HL-60 (cell line): ENCODE results near the gene IDH2.

Experiments
- DNase-seq, 2 experiments: peaks; one replicate each; pipeline ENCODE4 v3.0.0-alpha.2; 2010 to 2020; ENCODE audit warnings: low read depth in 1 of 2, low spot score in 1 of 2
- H3K27ac ChIP-seq: fragments of 250-450 bp; sonication (Bioruptor Pico); replicated peaks from 2 replicates; pipeline ENCODE4 v1.5.1; 2020; ENCODE audit warnings: mild to moderate bottlenecking, moderate library complexity
- H3K27me3 ChIP-seq: fragments of 250-450 bp; sonication (Bioruptor Pico); 2 replicates; pipeline ENCODE4 v1.5.1; 2021; ENCODE audit warnings: mild to moderate bottlenecking, moderate library complexity; ENCODE audit not compliant: insufficient read depth, poor library complexity, severe bottlenecking
- H3K4me3 ChIP-seq: replicated peaks from 2 replicates; pipeline ENCODE4 v1.5.1; 2011; ENCODE audit warnings: mild to moderate bottlenecking, control low read depth, low read length; ENCODE audit not compliant: insufficient read depth
- GABPA ChIP-seq: IDR thresholded peaks from 2 replicates; pipeline ENCODE4 v1.6.1; 2012; ENCODE audit warnings: low read depth
- POLR2AphosphoS5 ChIP-seq: IDR thresholded peaks from 2 replicates; pipeline ENCODE4 v1.6.1; 2012; ENCODE audit warnings: low read depth
- SPI1 ChIP-seq: IDR thresholded peaks from 2 replicates; pipeline ENCODE4 v1.6.1; 2012; ENCODE audit warnings: low read depth, mild to moderate bottlenecking, borderline replicate concordance
- TF ChIP-seq, protein P1 (sequence below): IDR thresholded peaks from 2 replicates; pipeline ENCODE4 v1.6.1; 2012; ENCODE audit warnings: low read depth; ENCODE audit not compliant: insufficient replicate concordance
- TF ChIP-seq, protein P2 (sequence below): IDR thresholded peaks from one replicate; pipeline ENCODE4 v1.5.1; 2011; ENCODE audit warnings: low read length, control low read depth, inconsistent platforms; ENCODE audit not compliant: insufficient read depth

The IDH2 gene

DNA sequence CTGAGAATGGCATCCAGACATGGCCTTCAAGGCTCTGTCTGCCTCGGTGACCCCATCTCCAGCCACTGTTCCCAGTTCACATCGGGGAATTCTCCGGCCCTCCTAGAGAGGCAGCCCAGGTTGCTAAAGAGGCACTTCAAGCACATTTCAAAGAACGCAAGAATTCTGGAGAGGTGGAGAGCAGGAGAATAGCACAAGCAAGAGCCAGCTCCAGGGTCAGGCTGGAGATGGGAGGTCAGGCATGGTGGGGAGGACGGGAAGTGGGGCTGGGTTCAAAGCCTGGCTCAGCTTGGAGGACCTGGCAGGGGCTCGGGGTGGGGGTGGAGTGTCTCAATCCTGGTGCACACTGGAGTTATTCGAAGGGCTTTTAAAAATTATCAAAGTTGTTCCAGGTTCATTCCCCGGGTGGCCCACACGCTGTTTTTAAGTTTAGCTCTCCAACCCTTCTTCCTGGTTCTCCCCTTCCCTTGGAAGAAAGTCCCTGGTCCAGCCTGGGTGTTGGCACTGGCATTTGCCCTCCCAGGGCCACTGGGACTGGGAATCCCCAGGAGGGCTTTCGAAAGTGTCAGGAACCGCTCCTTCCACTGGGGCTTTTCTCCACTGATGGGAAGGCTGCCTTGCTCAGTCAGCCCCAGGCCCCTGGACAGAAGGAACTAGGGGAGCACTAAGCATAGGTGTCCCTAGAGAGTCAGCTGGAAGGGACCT, 65.3 kb downstream of the IDH2 start:
- Histone ChIP-seq H3K4me3 (no peak overlapping the region), H3K27me3 (no peaks in the 10 kb centered on the region), H3K27ac (peak overlapping the region; percentile 98)
- no peak for DNase-seq
- TF ChIP-seq GABPA: no peak
- no peak for TF ChIP-seq POLR2AphosphoS5
- TF ChIP-seq, protein P1, sequence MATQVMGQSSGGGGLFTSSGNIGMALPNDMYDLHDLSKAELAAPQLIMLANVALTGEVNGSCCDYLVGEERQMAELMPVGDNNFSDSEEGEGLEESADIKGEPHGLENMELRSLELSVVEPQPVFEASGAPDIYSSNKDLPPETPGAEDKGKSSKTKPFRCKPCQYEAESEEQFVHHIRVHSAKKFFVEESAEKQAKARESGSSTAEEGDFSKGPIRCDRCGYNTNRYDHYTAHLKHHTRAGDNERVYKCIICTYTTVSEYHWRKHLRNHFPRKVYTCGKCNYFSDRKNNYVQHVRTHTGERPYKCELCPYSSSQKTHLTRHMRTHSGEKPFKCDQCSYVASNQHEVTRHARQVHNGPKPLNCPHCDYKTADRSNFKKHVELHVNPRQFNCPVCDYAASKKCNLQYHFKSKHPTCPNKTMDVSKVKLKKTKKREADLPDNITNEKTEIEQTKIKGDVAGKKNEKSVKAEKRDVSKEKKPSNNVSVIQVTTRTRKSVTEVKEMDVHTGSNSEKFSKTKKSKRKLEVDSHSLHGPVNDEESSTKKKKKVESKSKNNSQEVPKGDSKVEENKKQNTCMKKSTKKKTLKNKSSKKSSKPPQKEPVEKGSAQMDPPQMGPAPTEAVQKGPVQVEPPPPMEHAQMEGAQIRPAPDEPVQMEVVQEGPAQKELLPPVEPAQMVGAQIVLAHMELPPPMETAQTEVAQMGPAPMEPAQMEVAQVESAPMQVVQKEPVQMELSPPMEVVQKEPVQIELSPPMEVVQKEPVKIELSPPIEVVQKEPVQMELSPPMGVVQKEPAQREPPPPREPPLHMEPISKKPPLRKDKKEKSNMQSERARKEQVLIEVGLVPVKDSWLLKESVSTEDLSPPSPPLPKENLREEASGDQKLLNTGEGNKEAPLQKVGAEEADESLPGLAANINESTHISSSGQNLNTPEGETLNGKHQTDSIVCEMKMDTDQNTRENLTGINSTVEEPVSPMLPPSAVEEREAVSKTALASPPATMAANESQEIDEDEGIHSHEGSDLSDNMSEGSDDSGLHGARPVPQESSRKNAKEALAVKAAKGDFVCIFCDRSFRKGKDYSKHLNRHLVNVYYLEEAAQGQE: no peak
- no peak for TF ChIP-seq SPI1
- TF ChIP-seq, protein P2, sequence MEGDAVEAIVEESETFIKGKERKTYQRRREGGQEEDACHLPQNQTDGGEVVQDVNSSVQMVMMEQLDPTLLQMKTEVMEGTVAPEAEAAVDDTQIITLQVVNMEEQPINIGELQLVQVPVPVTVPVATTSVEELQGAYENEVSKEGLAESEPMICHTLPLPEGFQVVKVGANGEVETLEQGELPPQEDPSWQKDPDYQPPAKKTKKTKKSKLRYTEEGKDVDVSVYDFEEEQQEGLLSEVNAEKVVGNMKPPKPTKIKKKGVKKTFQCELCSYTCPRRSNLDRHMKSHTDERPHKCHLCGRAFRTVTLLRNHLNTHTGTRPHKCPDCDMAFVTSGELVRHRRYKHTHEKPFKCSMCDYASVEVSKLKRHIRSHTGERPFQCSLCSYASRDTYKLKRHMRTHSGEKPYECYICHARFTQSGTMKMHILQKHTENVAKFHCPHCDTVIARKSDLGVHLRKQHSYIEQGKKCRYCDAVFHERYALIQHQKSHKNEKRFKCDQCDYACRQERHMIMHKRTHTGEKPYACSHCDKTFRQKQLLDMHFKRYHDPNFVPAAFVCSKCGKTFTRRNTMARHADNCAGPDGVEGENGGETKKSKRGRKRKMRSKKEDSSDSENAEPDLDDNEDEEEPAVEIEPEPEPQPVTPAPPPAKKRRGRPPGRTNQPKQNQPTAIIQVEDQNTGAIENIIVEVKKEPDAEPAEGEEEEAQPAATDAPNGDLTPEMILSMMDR: no peak

DNA sequence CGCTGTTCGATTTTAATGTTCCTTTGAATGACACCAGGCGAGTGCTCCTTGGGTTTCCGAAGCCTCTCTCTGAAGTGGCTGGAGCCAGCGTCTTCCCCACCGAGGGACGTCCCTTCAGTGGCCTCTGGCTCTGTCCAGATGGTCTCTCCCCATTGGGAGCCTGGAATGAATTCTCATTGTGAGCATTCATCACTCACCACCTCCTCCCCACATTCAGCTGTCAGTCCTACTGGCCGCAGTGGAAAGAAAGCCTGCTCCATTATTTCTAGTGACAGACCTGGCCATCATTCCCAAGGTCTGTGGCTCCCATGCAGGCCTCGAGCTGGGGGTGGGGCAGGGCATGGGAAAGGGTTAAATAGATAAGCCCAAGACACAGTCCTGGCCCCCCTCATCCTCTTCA, 65.9 kb downstream of the IDH2 start:
- Histone ChIP-seq H3K27ac (peak overlapping the region; percentile 98), H3K4me3 (no peak overlapping the region), H3K27me3 (no peaks in the 10 kb centered on the region)
- TF ChIP-seq, protein P2: no peak
- TF ChIP-seq, protein P1: no peak
- no peak for TF ChIP-seq GABPA
- TF ChIP-seq POLR2AphosphoS5: no peak
- TF ChIP-seq SPI1: no peak
- no peak for DNase-seq

DNA sequence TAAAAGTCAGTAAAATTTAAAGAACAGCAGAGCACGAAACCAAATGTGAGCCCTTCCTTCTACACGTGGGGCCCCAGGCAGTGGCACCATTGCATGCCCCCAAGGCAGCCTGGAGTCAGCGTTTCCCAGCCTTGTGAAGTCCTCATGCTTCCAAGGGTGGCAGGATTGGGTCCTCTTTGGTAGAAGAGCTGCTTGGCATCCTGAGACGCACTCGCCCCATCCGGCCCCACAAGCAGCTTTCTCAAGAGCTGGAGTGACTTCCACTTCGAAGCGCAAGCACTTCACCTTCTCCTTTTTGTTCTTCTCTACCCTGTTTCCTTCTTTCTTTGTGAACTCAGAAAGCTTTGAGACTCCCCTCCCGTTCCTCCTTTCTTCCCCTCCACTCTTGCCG, 66.4 kb downstream of the IDH2 start:
- peak overlapping the region; percentile 98 for H3K27ac ChIP-seq
- no peak for TF ChIP-seq POLR2AphosphoS5
- peak; percentile 34; the same call in 1 of the 2 replicates for TF ChIP-seq SPI1
- no peak overlapping the region for H3K4me3 ChIP-seq
- DNase-seq: peak in 1 of 2 experiments; percentile 88
- H3K27me3 ChIP-seq: no peaks in the 10 kb centered on the region

DNA sequence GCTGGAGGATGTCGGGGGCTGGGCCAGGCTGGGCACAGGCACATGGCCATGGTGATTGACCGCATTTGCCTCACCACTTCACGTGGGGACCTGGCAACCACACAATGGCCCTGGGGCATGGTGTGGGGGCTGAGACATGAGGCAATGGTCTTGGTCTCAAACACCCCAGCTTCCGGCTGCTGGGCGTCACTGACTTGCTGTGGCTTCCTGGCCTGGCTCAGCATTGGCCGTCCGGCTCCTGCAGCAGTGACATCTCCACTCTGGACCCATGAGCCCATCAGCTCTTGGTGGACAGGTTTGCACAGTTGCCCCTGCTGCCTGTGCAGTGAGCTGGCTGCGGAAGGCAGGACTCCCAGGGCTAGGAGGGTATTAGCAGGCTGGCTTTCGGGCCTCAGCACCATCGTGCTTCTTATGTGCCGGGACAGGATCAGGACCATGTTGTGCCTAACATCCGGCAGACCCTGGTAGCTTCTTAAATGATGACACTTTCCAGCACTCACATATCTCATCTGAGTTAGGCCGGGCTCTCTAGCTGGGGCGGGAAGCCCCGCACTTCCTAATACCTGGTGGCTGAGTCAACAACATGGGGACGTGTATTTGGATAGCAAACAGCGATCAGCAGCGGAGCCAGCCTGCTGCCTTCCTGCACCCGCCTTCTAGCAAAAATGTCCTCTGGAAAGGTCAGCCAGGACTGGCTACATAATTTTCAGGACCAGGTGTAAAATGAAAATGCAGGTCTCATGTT, 67.0 kb downstream of the IDH2 start:
- peak; percentile 94 to 95 for DNase-seq
- H3K27ac ChIP-seq: peak overlapping the region; percentile 98
- no peak overlapping the region for H3K4me3 ChIP-seq
- no peaks in the 10 kb centered on the region for H3K27me3 ChIP-seq
- TF ChIP-seq, protein P2: no peak
- peak; percentile 93 for TF ChIP-seq POLR2AphosphoS5
- TF ChIP-seq GABPA: peak; percentile 52
